H1 (cell line): ENCODE measurements around the gene HRH2. TPM values are rescaled to one million over a fixed set of nuclear protein-coding genes. Genes with fewer than 3 reads are reported as not detected.

ENCODE experiments used
- CTCF ChIA-PET: fragments of 300-600 bp; sonication (Branson Sonifier 250); formaldehyde crosslinking; loops from one replicate; lab custom pipeline; 2021; ENCODE audit not compliant: partially characterized antibody; lab: Charles Lee
- POLR2A ChIA-PET: fragments of 300-600 bp; sonication (Branson Sonifier 250); formaldehyde crosslinking; loops from one replicate; lab custom pipeline; 2021; ENCODE audit warnings: inconsistent platforms; ENCODE audit not compliant: partially characterized antibody; lab: Charles Lee
- DNase-seq, 2 experiments: peaks; one replicate each; pipeline versions ENCODE4 v3.0.0 to v3.0.0-alpha.2; 2010 to 2022; ENCODE audit warnings: low spot score in 2 of 2, low read depth in 1 of 2, mixed read lengths in 1 of 2
- FAIRE-seq: peaks from 2 replicates; lab custom pipeline; 2011; peaks lifted over from hg19 to GRCh38; lab: Jason Lieb, UNC
- H2AFZ ChIP-seq: 2 replicates; pipeline ENCODE4 v1.8.1; 2012; ENCODE audit warnings: low read length, inconsistent platforms
- H2AK5ac ChIP-seq: 2 replicates; pipeline ENCODE4 v1.6.1; 2013; ENCODE audit warnings: low read depth, low read length
- H2BK120ac ChIP-seq: replicated peaks from 2 replicates; pipeline ENCODE3; 2013; ENCODE audit warnings: low read depth, low read length, inconsistent platforms
- H2BK12ac ChIP-seq: 2 replicates; pipeline ENCODE4 v1.6.1; 2013; ENCODE audit warnings: low read depth, low read length
- H2BK15ac ChIP-seq: 2 replicates; pipeline ENCODE4 v1.6.1; 2013; ENCODE audit warnings: low read length
- H2BK20ac ChIP-seq: 2 replicates; pipeline ENCODE4 v1.6.1; 2013; ENCODE audit warnings: low read length
- H2BK5ac ChIP-seq: 2 replicates; pipeline ENCODE4 v1.6.1; 2013; ENCODE audit warnings: low read depth, low read length
- H3K14ac ChIP-seq: 2 replicates; pipeline ENCODE4 v1.6.1; 2013; ENCODE audit warnings: inconsistent platforms; ENCODE audit not compliant: insufficient read length
- H3K18ac ChIP-seq: 2 replicates; pipeline ENCODE4 v1.6.1; 2013; ENCODE audit warnings: low read length; ENCODE audit errors: extremely low read depth
- H3K23ac ChIP-seq: 2 replicates; pipeline ENCODE4 v1.6.1; 2013; ENCODE audit warnings: inconsistent platforms; ENCODE audit not compliant: insufficient read length
- H3K23me2 ChIP-seq: 2 replicates; pipeline ENCODE4 v1.6.1; 2013; ENCODE audit warnings: low read depth, low read length
- H3K27ac ChIP-seq: 2 replicates; pipeline ENCODE4 v1.6.1; 2011; ENCODE audit warnings: low read depth, low read length, inconsistent platforms
- H3K27me3 ChIP-seq, 4 experiments: replicated peaks in 1 of 4; 1 replicate in 1 of 4; 2 replicates in 3 of 4; pipeline versions ENCODE4 v1.6.1 to v1.8.1; 2011 to 2013; ENCODE audit warnings: low read length in 3 of 4, mild to moderate bottlenecking in 3 of 4, inconsistent platforms in 2 of 4, mixed read lengths in 2 of 4, moderate library complexity in 1 of 4; ENCODE audit not compliant: control insufficient read depth in 3 of 4, insufficient read depth in 3 of 4; ENCODE audit errors: extremely low read depth in 1 of 4
- H3K36me3 ChIP-seq, 4 experiments: 2 replicates each; pipeline versions ENCODE4 v1.6.1 to v1.8.1; 2011 to 2013; ENCODE audit warnings: mild to moderate bottlenecking in 4 of 4, low read length in 3 of 4, moderate library complexity in 2 of 4, control low read depth in 1 of 4, inconsistent platforms in 1 of 4; ENCODE audit not compliant: insufficient read depth in 4 of 4, control insufficient read depth in 2 of 4
- H3K4ac ChIP-seq: replicated peaks from 2 replicates; pipeline ENCODE3; 2013; ENCODE audit warnings: low read length, low read depth, mixed read lengths, inconsistent platforms; ENCODE audit not compliant: insufficient read length
- H3K4me1 ChIP-seq, 4 experiments: replicated peaks in 1 of 4; 1 replicate in 1 of 4; 2 replicates in 3 of 4; pipeline versions ENCODE4 v1.6.1 to v1.8.1; 2011 to 2013; ENCODE audit warnings: low read length in 3 of 4, inconsistent platforms in 2 of 4, mixed read lengths in 1 of 4; ENCODE audit not compliant: insufficient read depth in 4 of 4, control insufficient read depth in 3 of 4
- H3K4me2 ChIP-seq, 2 experiments: 2 replicates each; pipeline versions ENCODE4 v1.6.1 to v1.8.1; 2011 to 2013; ENCODE audit warnings: low read depth in 2 of 2, low read length in 2 of 2, control low read depth in 1 of 2, inconsistent platforms in 1 of 2, mild to moderate bottlenecking in 1 of 2; ENCODE audit not compliant: insufficient read depth in 1 of 2
- H3K4me3 ChIP-seq, 4 experiments: fragments of 200-600, 300-600 bp in 1 of 4; sonication (generic), shearing (Covaris generic), sonication (Bioruptor Twin) in 1 of 4; 2 replicates each; pipeline versions ENCODE4 v1.5.1 to v1.8.1; 2011 to 2016; ENCODE audit warnings: low read length in 4 of 4, low read depth in 3 of 4, control low read depth in 2 of 4, inconsistent platforms in 2 of 4, mild to moderate bottlenecking in 2 of 4, mixed read lengths in 1 of 4, moderate library complexity in 1 of 4; ENCODE audit not compliant: insufficient read depth in 2 of 4; ENCODE audit errors: extremely low read depth in 1 of 4
- H3K56ac ChIP-seq: replicated peaks from 2 replicates; pipeline ENCODE3; 2013; ENCODE audit warnings: low read depth, mild to moderate bottlenecking, mixed read lengths, low read length, inconsistent platforms; ENCODE audit not compliant: insufficient read length
- H3K79me1 ChIP-seq: 2 replicates; pipeline ENCODE4 v1.6.1; 2013; ENCODE audit warnings: low read depth, low read length, control low read depth
- H3K79me2 ChIP-seq, 2 experiments: 2 replicates each; pipeline versions ENCODE4 v1.6.1 to v1.8.1; 2012 to 2013; ENCODE audit warnings: low read length in 2 of 2, mild to moderate bottlenecking in 2 of 2, inconsistent platforms in 1 of 2; ENCODE audit not compliant: insufficient read depth in 2 of 2, control insufficient read depth in 1 of 2
- H3K9ac ChIP-seq, 4 experiments: replicated peaks in 1 of 4; 1 replicate in 1 of 4; 2 replicates in 3 of 4; pipeline versions ENCODE4 v1.6.1 to v1.8.1; 2011 to 2013; ENCODE audit warnings: low read depth in 3 of 4, low read length in 3 of 4, control low read depth in 2 of 4, mild to moderate bottlenecking in 2 of 4, moderate library complexity in 2 of 4, inconsistent platforms in 1 of 4; ENCODE audit errors: extremely low read depth in 1 of 4
- H3K9me3 ChIP-seq, 2 experiments: 2 replicates each; pipeline versions ENCODE4 v1.6.1 to v1.8.1; 2012 to 2013; ENCODE audit warnings: mild to moderate bottlenecking in 2 of 2, moderate library complexity in 2 of 2, control low read depth in 1 of 2, inconsistent platforms in 1 of 2, low read depth in 1 of 2, low read length in 1 of 2, mixed read lengths in 1 of 2; ENCODE audit not compliant: insufficient read depth in 2 of 2
- H4K20me1 ChIP-seq, 2 experiments: replicated peaks in 1 of 2; 2 replicates each; pipeline versions ENCODE3 to v1.8.1; 2011 to 2013; ENCODE audit warnings: inconsistent platforms in 2 of 2, low read length in 2 of 2, mild to moderate bottlenecking in 1 of 2; ENCODE audit not compliant: insufficient read depth in 2 of 2, control insufficient read depth in 1 of 2
- H4K5ac ChIP-seq: 2 replicates; pipeline ENCODE4 v1.6.1; 2013; ENCODE audit warnings: low read length, low read depth, mixed read lengths, inconsistent platforms; ENCODE audit not compliant: insufficient read length
- H4K8ac ChIP-seq: 2 replicates; pipeline ENCODE4 v1.8.0; 2013; ENCODE audit warnings: mild to moderate bottlenecking, moderate library complexity, low read length, inconsistent platforms; ENCODE audit not compliant: insufficient read depth; ENCODE audit errors: extremely low read depth
- H4K91ac ChIP-seq: replicated peaks from 2 replicates; pipeline ENCODE3; 2013; ENCODE audit warnings: low read length, mixed read lengths, inconsistent platforms; ENCODE audit not compliant: insufficient read length
- ASH2L ChIP-seq: fragments of 200-600, 300-600 bp; sonication (generic); IDR thresholded peaks from one replicate; pipeline ENCODE4 v1.7.1; 2017; ENCODE audit warnings: low read length
- BACH1 ChIP-seq: IDR thresholded peaks from 2 replicates; pipeline ENCODE4 v1.6.1; 2012; ENCODE audit warnings: low read length, improper control_type of control experiment
- CBX8 ChIP-seq: fragments of 300-800, 300-1000 bp; sonication (generic); IDR thresholded peaks from 2 replicates; pipeline ENCODE4 v1.7.1; 2016; ENCODE audit warnings: low read depth, low read length, borderline replicate concordance
- CEBPB ChIP-seq: IDR thresholded peaks from 2 replicates; pipeline ENCODE4 v1.6.1; 2012; ENCODE audit warnings: low read depth, low read length
- CREB1 ChIP-seq: IDR thresholded peaks from 2 replicates; pipeline ENCODE4 v1.6.1; 2012; ENCODE audit warnings: inconsistent platforms
- EGR1 ChIP-seq: IDR thresholded peaks from 2 replicates; pipeline ENCODE4 v1.6.1; 2011; ENCODE audit warnings: low read depth, low read length, borderline replicate concordance
- GTF2F1 ChIP-seq: IDR thresholded peaks from 2 replicates; pipeline ENCODE4 v1.6.1; 2012; ENCODE audit warnings: low read depth, low read length, improper control_type of control experiment, borderline replicate concordance
- JUND ChIP-seq: IDR thresholded peaks from 2 replicates; pipeline ENCODE4 v1.6.1; 2011; ENCODE audit warnings: mild to moderate bottlenecking, improper control_type of control experiment, low read length
- MAFK ChIP-seq: IDR thresholded peaks from 2 replicates; pipeline ENCODE4 v1.6.1; 2012; ENCODE audit warnings: low read depth, mild to moderate bottlenecking, improper control_type of control experiment, low read length
- POU5F1 ChIP-seq: IDR thresholded peaks from 2 replicates; pipeline ENCODE4 v1.6.1; 2011; ENCODE audit warnings: low read depth, mild to moderate bottlenecking, low read length, moderate library complexity
- SIX5 ChIP-seq: IDR thresholded peaks from 2 replicates; pipeline ENCODE4 v1.6.1; 2011; ENCODE audit warnings: mild to moderate bottlenecking, low read depth, low read length
- TAF1 ChIP-seq: IDR thresholded peaks from 2 replicates; pipeline ENCODE4 v1.6.1; 2011; ENCODE audit warnings: mild to moderate bottlenecking, low read depth, low read length
- WGBS, 2 experiments: shearing (Covaris generic) in 1 of 2; methylation state at CpG; one replicate each; pipeline versions ENCODE4 v1.1.6 to v1.1.7; 2013 to 2015; ENCODE audit warnings: low lambda C conversion rate in 2 of 2, mixed read lengths in 2 of 2, inconsistent platforms in 1 of 2, low coverage in 1 of 2, missing lambda C conversion rate in 1 of 2; ENCODE audit not compliant: insufficient replicate concordance in 2 of 2, insufficient coverage in 1 of 2, insufficient read length in 1 of 2; ENCODE audit errors: extremely low coverage in 1 of 2, missing lambda C conversion rate in 1 of 2; 5-methylcytosine and 5-hydroxymethylcytosine counted together
- polyA plus RNA-seq, 7 experiments: library from polyadenylated mRNA; depleted of rRNA in 3 of 7; stranded (reverse) in 5 of 7; unstranded in 2 of 7; fragments of >200 nt in 5 of 7; fragments of 200-250 nt in 2 of 7; gene quantifications; 1 replicate in 5 of 7; 2 replicates in 1 of 7; 4 replicates in 1 of 7; pipeline versions ENCODE4 v1.2.1 to v1.2.3, GENCODE V29; 2011 to 2013; ENCODE audit warnings: missing spikeins in 2 of 7, mixed read lengths in 2 of 7
- total RNA-seq: library from RNA; stranded (reverse); fragmentation: NEBNext Ultra II Directional; extraction: Animal tissue kit (Norgen Biotek cat#: 25700); gene quantifications from 2 replicates; pipeline ENCODE4 v1.2.1, GENCODE V29; 2021
- TF ChIP-seq, protein P1 (sequence below): IDR thresholded peaks from 2 replicates; pipeline ENCODE4 v1.6.1; 2012; ENCODE audit warnings: inconsistent platforms

The HRH2 gene
- total and polyA plus RNA-seq, 2 of the 8 experiments (the other 6 are each of a cell fraction or from before 2014, with no cell fraction given): 7.8 to 8.1 TPM

DNA sequence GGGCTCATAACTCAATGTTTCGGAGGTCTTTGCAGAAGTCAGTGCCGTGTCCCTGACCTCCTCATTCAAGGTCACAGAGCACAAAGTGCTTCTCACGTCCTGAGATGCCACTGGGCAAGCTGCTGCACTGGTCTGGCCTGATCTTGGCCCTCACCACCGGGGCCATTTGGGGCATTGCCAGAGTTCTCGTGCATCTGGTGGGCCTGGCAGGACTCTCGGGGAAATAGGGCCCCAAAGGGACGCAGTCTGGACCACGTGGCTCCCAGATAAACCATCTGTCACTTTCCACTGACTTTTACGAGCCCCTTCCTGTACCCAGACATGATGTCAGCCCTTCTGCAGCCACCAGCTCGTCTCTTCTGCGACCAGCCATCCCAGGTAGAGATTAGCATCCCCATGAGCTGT is 54.8 kb downstream of the HRH2 start:
- no peak overlapping the region for H3K18ac ChIP-seq
- H3K4me1 ChIP-seq: no peaks in the 10 kb centered on the region
- WGBS, 2 experiments: 89% methylated on average over 11 of the region's 11 CpGs; no CpG with 5 or more reads in 1 of the 2 experiments
- H3K9me3 ChIP-seq: peaks cover 17 to 27% of the 10 kb centered on the region in 2 experiments
- H3K79me2 ChIP-seq: no peaks in the 10 kb centered on the region
- no peak overlapping the region for H4K8ac ChIP-seq
- H3K56ac ChIP-seq: no peak overlapping the region
- no peaks in the 10 kb centered on the region for H3K79me1 ChIP-seq
- no peak overlapping the region for H2BK20ac ChIP-seq
- peaks cover 0 to 3% (median 0%) of the 10 kb centered on the region in 4 experiments; a peak in 2 of 8 replicates for H3K36me3 ChIP-seq
- H3K23ac ChIP-seq: no peak overlapping the region
- no peaks in the 10 kb centered on the region for H3K23me2 ChIP-seq
- H2BK12ac ChIP-seq: no peak overlapping the region
- H3K27ac ChIP-seq: no peak overlapping the region
- no peak overlapping the region for H3K4me3 ChIP-seq
- no peak overlapping the region for H2BK15ac ChIP-seq
- H2BK5ac ChIP-seq: no peak overlapping the region
- H2BK120ac ChIP-seq: no peak overlapping the region
- H3K9ac ChIP-seq: no peak overlapping the region
- POLR2A ChIA-PET: no interaction called here
- no peaks in the 10 kb centered on the region for H4K20me1 ChIP-seq
- CTCF ChIA-PET: interaction anchor here (0.7 to 4.1 kb wide), 6 partner anchors 12 to 249 kb away, joined by 3 to 46 read pairs (median 7); no protein-coding TSS in a partner anchor
- H3K4me2 ChIP-seq: no peak overlapping the region
- H2AFZ ChIP-seq: no peak overlapping the region
- H3K14ac ChIP-seq: no peak overlapping the region
- H2AK5ac ChIP-seq: no peak overlapping the region
- H3K4ac ChIP-seq: no peak overlapping the region
- peaks cover 0 to 6% (median 0%) of the 10 kb centered on the region in 4 experiments; a peak in 1 of 7 replicates for H3K27me3 ChIP-seq
- DNase-seq: no peak
- H4K5ac ChIP-seq: no peak overlapping the region
- H4K91ac ChIP-seq: no peak overlapping the region
- FAIRE-seq: no peak
- TF ChIP-seq POU5F1 (no peak), MAFK (no peak), GTF2F1 (no peak), CREB1 (no peak), CEBPB (no peak), SIX5 (no peak), TAF1 (no peak), JUND (no peak), ASH2L (no peak), CBX8 (no peak), EGR1 (no peak), BACH1 (no peak)
- TF ChIP-seq, protein P1, sequence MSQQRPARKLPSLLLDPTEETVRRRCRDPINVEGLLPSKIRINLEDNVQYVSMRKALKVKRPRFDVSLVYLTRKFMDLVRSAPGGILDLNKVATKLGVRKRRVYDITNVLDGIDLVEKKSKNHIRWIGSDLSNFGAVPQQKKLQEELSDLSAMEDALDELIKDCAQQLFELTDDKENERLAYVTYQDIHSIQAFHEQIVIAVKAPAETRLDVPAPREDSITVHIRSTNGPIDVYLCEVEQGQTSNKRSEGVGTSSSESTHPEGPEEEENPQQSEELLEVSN: no peak
